GM06990 (cell line): Measurements from ENCODE around the gene PPP1R12B.
"Not testable (repeated sequence)": the region's sequence is repeated elsewhere in the genome, so short reads cannot be mapped to it uniquely, and the experiment has no call there.

Experiments used
- DNase-seq: peaks from one replicate; pipeline ENCODE4 v3.0.0-alpha.2; 2011; ENCODE audit not compliant: insufficient read length; ENCODE audit errors: extremely low read depth
- H3K27me3 ChIP-seq: replicated peaks from 2 replicates; pipeline ENCODE4 v1.6.0; 2011; ENCODE audit warnings: low read length; ENCODE audit not compliant: control insufficient read depth, insufficient read depth
- H3K36me3 ChIP-seq: 2 replicates; pipeline ENCODE4 v1.5.1; 2011; ENCODE audit warnings: low read length; ENCODE audit not compliant: control insufficient read depth, insufficient read depth
- H3K4me3 ChIP-seq: replicated peaks from 2 replicates; pipeline ENCODE4 v1.5.1; 2011; ENCODE audit warnings: low read depth, mild to moderate bottlenecking, control low read depth, low read length
- CTCF ChIP-seq: IDR thresholded peaks from 2 replicates; pipeline ENCODE4 v1.5.1; 2011; ENCODE audit warnings: low read length, control low read depth, mild to moderate bottlenecking, inconsistent platforms; ENCODE audit not compliant: insufficient read depth, poor library complexity, severe bottlenecking

PPP1R12B gene

DNA sequence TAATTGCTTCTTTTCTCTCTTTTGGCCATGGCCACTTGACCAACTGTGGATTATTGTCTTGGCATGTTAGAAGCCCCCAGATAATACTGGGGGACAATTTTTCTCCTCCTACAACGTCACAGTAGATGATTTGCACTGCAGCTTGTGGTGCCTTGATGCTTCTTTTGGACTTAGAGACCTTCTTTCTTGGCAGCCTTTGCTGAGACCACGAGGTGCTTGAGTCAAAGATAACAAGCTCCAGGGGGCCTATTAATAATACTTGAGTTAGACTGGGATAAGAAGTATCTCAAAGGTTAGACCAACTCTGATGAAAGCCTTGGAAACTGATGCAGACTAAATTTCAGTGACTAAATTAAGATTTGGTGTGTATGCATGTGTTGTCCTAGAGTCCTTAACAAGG is 3.2 kb downstream of the PPP1R12B start:
- no peaks in the 10 kb centered on the region for H3K36me3 ChIP-seq
- no peak for TF ChIP-seq CTCF
- no peaks in the 10 kb centered on the region for H3K27me3 ChIP-seq
- no peak for DNase-seq
- no peak overlapping the region for H3K4me3 ChIP-seq

DNA sequence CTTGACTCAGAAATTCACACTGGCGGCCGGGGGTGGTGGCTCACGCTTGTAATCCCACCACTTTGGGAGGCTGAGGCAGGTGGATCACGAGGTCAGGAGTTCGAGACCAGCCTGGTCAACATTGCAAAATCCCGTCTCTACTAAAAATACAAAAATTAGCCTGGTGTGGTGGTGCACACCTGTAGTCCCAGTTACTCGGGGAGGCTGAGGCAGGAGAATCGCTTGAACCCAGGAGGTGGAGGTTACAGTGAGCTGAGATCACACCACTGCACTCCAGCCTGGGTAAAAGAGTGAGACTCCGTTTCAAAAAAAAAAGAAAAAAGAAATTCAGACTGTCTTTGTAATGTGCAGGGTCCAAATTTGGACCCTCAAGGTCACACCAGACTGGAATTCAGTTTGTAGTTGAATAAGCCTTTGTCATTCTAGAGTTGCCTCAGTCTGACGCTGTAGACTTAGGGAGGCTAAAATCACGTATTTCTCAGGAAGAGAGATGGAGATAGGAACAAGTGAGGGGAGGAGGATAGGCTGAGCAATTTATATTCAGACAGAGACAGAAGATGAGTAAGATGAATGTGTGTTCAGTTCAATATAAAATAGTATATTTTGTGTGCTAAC is 4.2 kb downstream of the PPP1R12B start:
- DNase-seq, H3K4me3 ChIP-seq, H3K36me3 ChIP-seq, H3K27me3 ChIP-seq: not testable (repeated sequence)

- Histone ChIP-seq H3K27me3 (no peaks in the 10 kb centered on the region), H3K4me3 (no peak overlapping the region), H3K36me3 (no peaks in the 10 kb centered on the region)
- no peak for DNase-seq
- TF ChIP-seq CTCF, result no peak
Observed at GRCh38 chr1:202355944-202356553, 7.5 kb downstream of the PPP1R12B start.

DNA sequence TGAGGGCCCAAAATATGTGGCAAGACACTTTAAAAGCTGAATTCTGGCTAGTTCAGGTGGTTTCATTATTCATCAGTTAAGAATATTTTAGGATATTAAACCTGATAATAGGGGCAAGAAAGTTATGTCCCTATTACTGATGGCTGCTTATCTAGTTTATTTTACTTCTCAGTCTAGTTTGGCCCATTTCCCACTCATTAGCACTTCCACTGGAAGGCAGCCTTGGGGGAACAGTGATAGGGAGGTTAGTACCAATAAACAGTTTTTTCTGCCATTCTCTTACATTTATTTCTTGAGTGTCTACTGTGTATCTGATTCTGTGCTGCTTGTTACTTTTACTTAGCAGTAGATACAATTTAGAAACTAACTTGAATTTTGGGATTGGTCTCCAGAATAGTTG is 9.0 kb downstream of the PPP1R12B start:
- DNase-seq, result no peak
- H3K4me3 ChIP-seq, result no peak overlapping the region
- no peak for TF ChIP-seq CTCF
- H3K36me3 ChIP-seq, result no peaks in the 10 kb centered on the region
- no peaks in the 10 kb centered on the region for H3K27me3 ChIP-seq

GRCh38 chr1:202361224-202361623 is 12.7 kb downstream of the PPP1R12B start:
- H3K36me3 ChIP-seq, result no peaks in the 10 kb centered on the region
- DNase-seq, result no peak
- no peak for TF ChIP-seq CTCF
- H3K27me3 ChIP-seq, result no peaks in the 10 kb centered on the region
- H3K4me3 ChIP-seq, result no peak overlapping the region

GRCh38 chr1:202361701-202362100 is 13.2 kb downstream of the PPP1R12B start:
- Histone ChIP-seq H3K4me3 (no peak overlapping the region), H3K27me3 (no peaks in the 10 kb centered on the region), H3K36me3 (no peaks in the 10 kb centered on the region)
- TF ChIP-seq CTCF, result no peak
- no peak for DNase-seq
